Measurements from ENCODE around the gene UBFD1. TPM values are rescaled to one million over a fixed set of nuclear protein-coding genes. Genes with fewer than 3 reads are reported as not detected.

UBFD1 gene
- total and polyA plus RNA-seq, 10 donors, result 4.2 to 63.7 (median 40.8) TPM

Other genes with a start within 250 kb of the UBFD1 start
- gene COG7, start 104.5 kb upstream of the UBFD1 start, total RNA-seq, result 10 to 100 TPM; 15.9 to 25.5 (median 19.9) TPM
- 10 to 100 TPM in 2 of 3 donors, 1 to 10 TPM in 1; 9.6 to 17.5 (median 17.0) TPM for gene COG7, start 104.5 kb upstream of the UBFD1 start, polyA plus RNA-seq
- gene GGA2, start 47.2 kb upstream of the UBFD1 start, total RNA-seq, result 100 to 1,000 TPM; 131 to 179 (median 152) TPM
- gene GGA2, start 47.2 kb upstream of the UBFD1 start, polyA plus RNA-seq, result 10 to 100 TPM; 49.4 to 57.2 (median 56.6) TPM
- 10 to 100 TPM; 10.7 to 21.8 (median 19.3) TPM for gene EARS2, start 377 bp upstream of the UBFD1 start, total RNA-seq
- gene EARS2, start 377 bp upstream of the UBFD1 start, polyA plus RNA-seq, result 10 to 100 TPM in 1 of 3 donors, 1 to 10 TPM in 2; 9.8 to 10.0 (median 9.9) TPM
- gene NDUFAB1, start 38.6 kb downstream of the UBFD1 start, total RNA-seq, result 10 to 100 TPM; 40.1 to 91.0 (median 49.0) TPM
- 100 to 1,000 TPM in 1 of 3 donors, 10 to 100 TPM in 2; 71.7 to 140 (median 98.1) TPM for gene NDUFAB1, start 38.6 kb downstream of the UBFD1 start, polyA plus RNA-seq
- 10 to 100 TPM in 6 of 7 donors, 1 to 10 TPM in 1; 9.6 to 22.0 (median 13.7) TPM for gene PALB2, start 83.6 kb downstream of the UBFD1 start, total RNA-seq
- gene PALB2, start 83.6 kb downstream of the UBFD1 start, polyA plus RNA-seq, result 10 to 100 TPM in 2 of 3 donors, 1 to 10 TPM in 1; 9.3 to 13.3 (median 10.1) TPM
- 10 to 100 TPM; 36.5 to 62.5 (median 51.8) TPM for gene DCTN5, start 83.7 kb downstream of the UBFD1 start, total RNA-seq
- 10 to 100 TPM; 11.9 to 21.6 (median 13.6) TPM for gene DCTN5, start 83.7 kb downstream of the UBFD1 start, polyA plus RNA-seq
- 10 to 100 TPM in 3 of 7 donors, 1 to 10 TPM in 4; 4.8 to 19.4 (median 8.4) TPM for gene PLK1, start 121.2 kb downstream of the UBFD1 start, total RNA-seq
- 1 to 10 TPM; 2.0 to 6.9 (median 6.4) TPM for gene PLK1, start 121.2 kb downstream of the UBFD1 start, polyA plus RNA-seq
- not detected for gene ERN2, start 155.5 kb downstream of the UBFD1 start, total RNA-seq
- gene ERN2, start 155.5 kb downstream of the UBFD1 start, polyA plus RNA-seq, result under 1 TPM in 1 of 3 donors, not detected in 2; 0.05 TPM
- gene CHP2, start 197.3 kb downstream of the UBFD1 start, total RNA-seq, result not detected
- under 1 TPM in 1 of 3 donors, not detected in 2; 0.06 TPM for gene CHP2, start 197.3 kb downstream of the UBFD1 start, polyA plus RNA-seq

All from spleen (tissue), 10 donors.